Measurements from ENCODE around the gene CLCN6.

CLCN6 gene

GRCh38 chr1:11807133-11807532 is 1.1 kb downstream of the CLCN6 start:
- H3K9me3 Mint-ChIP-seq: no peaks in the 10 kb centered on the region
- ATAC-seq (ENCODE audit: low read depth): no peak
- H3K27ac Mint-ChIP-seq: peak overlapping the region; percentile 94
- no peaks in the 10 kb centered on the region for H3K27me3 Mint-ChIP-seq
- peaks cover 46% of the 10 kb centered on the region for H3K4me1 Mint-ChIP-seq
- DNase-seq (ENCODE audit: low spot score in 2 of 2): no peak
- H3K4me3 Mint-ChIP-seq: peak overlapping the region; percentile 94
- H3K36me3 Mint-ChIP-seq: peaks cover 12% of the 10 kb centered on the region

- no peaks in the 10 kb centered on the region for H3K27me3 Mint-ChIP-seq
- no peak overlapping the region for H3K27ac Mint-ChIP-seq
- no peaks in the 10 kb centered on the region for H3K9me3 Mint-ChIP-seq
- H3K36me3 Mint-ChIP-seq: peaks cover 29% of the 10 kb centered on the region
- peaks cover 28% of the 10 kb centered on the region for H3K4me1 Mint-ChIP-seq
- ATAC-seq (ENCODE audit: low read depth) (no peak), DNase-seq (ENCODE audit: low spot score in 2 of 2) (no peak)
- H3K4me3 Mint-ChIP-seq: no peak overlapping the region
These were observed 7.0 kb downstream of the CLCN6 start for GRCh38 chr1:11813021-11813420.

GRCh38 chr1:11817192-11817591 is 11.2 kb downstream of the CLCN6 start:
- H3K4me3 Mint-ChIP-seq: no peak overlapping the region
- peaks cover 16% of the 10 kb centered on the region for H3K4me1 Mint-ChIP-seq
- H3K27me3 Mint-ChIP-seq: no peaks in the 10 kb centered on the region
- H3K9me3 Mint-ChIP-seq: no peaks in the 10 kb centered on the region
- H3K36me3 Mint-ChIP-seq: peaks cover 34% of the 10 kb centered on the region
- H3K27ac Mint-ChIP-seq: no peak overlapping the region
- ATAC-seq (ENCODE audit: low read depth): no peak
- DNase-seq (ENCODE audit: low spot score in 2 of 2): no peak

GRCh38 chr1:11822091-11822490 is 16.1 kb downstream of the CLCN6 start:
- H3K4me1 Mint-ChIP-seq: peaks cover 2% of the 10 kb centered on the region
- H3K36me3 Mint-ChIP-seq: peaks cover 34% of the 10 kb centered on the region
- DNase-seq (ENCODE audit: low spot score in 2 of 2) (no peak), ATAC-seq (ENCODE audit: low read depth) (no peak)
- no peak overlapping the region for H3K4me3 Mint-ChIP-seq
- H3K9me3 Mint-ChIP-seq: no peaks in the 10 kb centered on the region
- H3K27ac Mint-ChIP-seq: peak overlapping the region; percentile 14
- H3K27me3 Mint-ChIP-seq: no peaks in the 10 kb centered on the region

- peaks cover 38% of the 10 kb centered on the region for H3K36me3 Mint-ChIP-seq
- no peak overlapping the region for H3K27ac Mint-ChIP-seq
- no peaks in the 10 kb centered on the region for H3K4me1 Mint-ChIP-seq
- H3K4me3 Mint-ChIP-seq: no peak overlapping the region
- no peaks in the 10 kb centered on the region for H3K27me3 Mint-ChIP-seq
- ATAC-seq (ENCODE audit: low read depth) (no peak), DNase-seq (ENCODE audit: low spot score in 2 of 2) (no peak)
- no peaks in the 10 kb centered on the region for H3K9me3 Mint-ChIP-seq
These were observed 17.6 kb downstream of the CLCN6 start for GRCh38 chr1:11823366-11824137.

- ATAC-seq (ENCODE audit: low read depth) (no peak), DNase-seq (ENCODE audit: low spot score in 2 of 2) (no peak)
- H3K27me3 Mint-ChIP-seq: no peaks in the 10 kb centered on the region
- no peak overlapping the region for H3K4me3 Mint-ChIP-seq
- no peak overlapping the region for H3K27ac Mint-ChIP-seq
- H3K4me1 Mint-ChIP-seq: no peaks in the 10 kb centered on the region
- no peaks in the 10 kb centered on the region for H3K9me3 Mint-ChIP-seq
- peaks cover 37% of the 10 kb centered on the region for H3K36me3 Mint-ChIP-seq
These were observed 19.1 kb downstream of the CLCN6 start for GRCh38 chr1:11825131-11825530.

GRCh38 chr1:11826946-11827345 is 21.0 kb downstream of the CLCN6 start:
- H3K27me3 Mint-ChIP-seq: no peaks in the 10 kb centered on the region
- H3K27ac Mint-ChIP-seq: no peak overlapping the region
- no peaks in the 10 kb centered on the region for H3K9me3 Mint-ChIP-seq
- ATAC-seq (ENCODE audit: low read depth): no peak
- H3K36me3 Mint-ChIP-seq: peaks cover 33% of the 10 kb centered on the region
- H3K4me1 Mint-ChIP-seq: no peaks in the 10 kb centered on the region
- no peak for DNase-seq (ENCODE audit: low spot score in 2 of 2)
- no peak overlapping the region for H3K4me3 Mint-ChIP-seq

- Mint-ChIP-seq H3K27me3 (no peaks in the 10 kb centered on the region), H3K4me3 (no peak overlapping the region)
These were observed 22.5 kb downstream of the CLCN6 start for GRCh38 chr1:11828511-11828910.

GRCh38 chr1:11831945-11832725 is 26.1 kb downstream of the CLCN6 start:
- ATAC-seq (ENCODE audit: low read depth): no peak
- H3K4me1 Mint-ChIP-seq: no peaks in the 10 kb centered on the region
- no peaks in the 10 kb centered on the region for H3K9me3 Mint-ChIP-seq
- H3K27ac Mint-ChIP-seq: no peak overlapping the region
- no peak overlapping the region for H3K4me3 Mint-ChIP-seq
- no peak for DNase-seq (ENCODE audit: low spot score in 2 of 2)
- H3K27me3 Mint-ChIP-seq: no peaks in the 10 kb centered on the region
- peaks cover 45% of the 10 kb centered on the region for H3K36me3 Mint-ChIP-seq

More at GRCh38 chr1:11828511-11828910, 22.5 kb downstream of the CLCN6 start:
- Mint-ChIP-seq H3K4me1 (no peaks in the 10 kb centered on the region), H3K9me3 (no peaks in the 10 kb centered on the region), H3K36me3 (peaks cover 36% of the 10 kb centered on the region), H3K27ac (no peak overlapping the region)
- ATAC-seq (ENCODE audit: low read depth) (no peak), DNase-seq (ENCODE audit: low spot score in 2 of 2) (no peak)

GRCh38 chr1:11833497-11833896 is 27.5 kb downstream of the CLCN6 start:
- no peaks in the 10 kb centered on the region for H3K9me3 Mint-ChIP-seq
- DNase-seq (ENCODE audit: low spot score in 2 of 2) (no peak), ATAC-seq (ENCODE audit: low read depth) (no peak)
- peaks cover under 1% of the 10 kb centered on the region for H3K4me1 Mint-ChIP-seq
- H3K4me3 Mint-ChIP-seq: no peak overlapping the region
- peaks cover 43% of the 10 kb centered on the region for H3K36me3 Mint-ChIP-seq
- no peaks in the 10 kb centered on the region for H3K27me3 Mint-ChIP-seq
- H3K27ac Mint-ChIP-seq: no peak overlapping the region

GRCh38 chr1:11833900-11834299 is 27.9 kb downstream of the CLCN6 start:
- no peak overlapping the region for H3K4me3 Mint-ChIP-seq
- H3K4me1 Mint-ChIP-seq: peaks cover 5% of the 10 kb centered on the region
- H3K36me3 Mint-ChIP-seq: peaks cover 41% of the 10 kb centered on the region
- no peaks in the 10 kb centered on the region for H3K9me3 Mint-ChIP-seq
- DNase-seq (ENCODE audit: low spot score in 2 of 2) (no peak), ATAC-seq (ENCODE audit: low read depth) (no peak)
- no peaks in the 10 kb centered on the region for H3K27me3 Mint-ChIP-seq
- H3K27ac Mint-ChIP-seq: no peak overlapping the region

GRCh38 chr1:11835441-11836225 is 29.6 kb downstream of the CLCN6 start:
- Mint-ChIP-seq H3K27ac (no peak overlapping the region), H3K4me1 (peaks cover 5% of the 10 kb centered on the region), H3K27me3 (no peaks in the 10 kb centered on the region), H3K4me3 (no peak overlapping the region), H3K9me3 (no peaks in the 10 kb centered on the region), H3K36me3 (peaks cover 37% of the 10 kb centered on the region)
- DNase-seq (ENCODE audit: low spot score in 2 of 2) (no peak), ATAC-seq (ENCODE audit: low read depth) (no peak)

- ATAC-seq (ENCODE audit: low read depth) (no peak), DNase-seq (ENCODE audit: low spot score in 2 of 2) (no peak)
- no peaks in the 10 kb centered on the region for H3K27me3 Mint-ChIP-seq
- H3K36me3 Mint-ChIP-seq: peaks cover 34% of the 10 kb centered on the region
- peaks cover 7% of the 10 kb centered on the region for H3K4me1 Mint-ChIP-seq
- H3K27ac Mint-ChIP-seq: no peak overlapping the region
- no peaks in the 10 kb centered on the region for H3K9me3 Mint-ChIP-seq
- H3K4me3 Mint-ChIP-seq: no peak overlapping the region
These were observed 31.2 kb downstream of the CLCN6 start for GRCh38 chr1:11836955-11837766.

Measured in memory B cell (primary cell).